Measurements from ENCODE around the gene SLC9A3.
"Not testable (repeated sequence)": the region's sequence is repeated elsewhere in the genome, so short reads cannot be mapped to it uniquely, and the experiment has no call there.

The SLC9A3 gene

DNA sequence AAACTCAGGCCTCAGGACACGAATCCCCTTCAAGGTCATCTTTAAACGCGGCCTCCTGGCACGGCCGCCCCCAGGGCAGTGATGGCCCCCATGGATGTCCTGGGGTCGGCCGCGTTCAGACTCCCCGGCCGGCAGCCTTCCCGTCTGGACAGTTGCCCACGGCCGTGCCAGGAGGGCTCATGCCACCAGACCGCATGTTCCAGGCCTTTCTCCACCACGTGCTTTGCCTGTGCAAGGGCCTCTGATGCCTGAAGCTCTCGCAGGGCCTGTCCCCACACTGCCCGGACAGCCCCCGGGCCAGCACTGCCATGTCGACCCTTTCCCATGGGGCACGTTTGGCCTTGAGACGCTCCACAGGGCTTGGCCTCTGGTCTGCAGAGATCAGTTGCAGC is 34.6 kb downstream of the SLC9A3 start:
- Histone ChIP-seq H3K9me3 (ENCODE audit: severe bottlenecking) (no peaks in the 10 kb centered on the region), H3K27ac (ENCODE audit: poor library complexity, severe bottlenecking) (no peak overlapping the region), H3K4me3 (ENCODE audit: severe bottlenecking) (no peak overlapping the region), H3K27me3 (ENCODE audit: insufficient read depth, poor library complexity, severe bottlenecking) (peaks cover 42% of the 10 kb centered on the region), H3K36me3 (ENCODE audit: low read depth) (no peaks in the 10 kb centered on the region), H3K4me1 (ENCODE audit: insufficient read depth, poor library complexity, severe bottlenecking) (no peaks in the 10 kb centered on the region)
- ATAC-seq (ENCODE audit: low read depth) (no peak), DNase-seq (ENCODE audit: low spot score) (no peak)
- TF ChIP-seq CTCF (IDR thresholded peaks at IDR 0.05; ENCODE audit: poor library complexity, severe bottlenecking) = no peak

GRCh38 chr5:488744-489688 is 35.2 kb downstream of the SLC9A3 start:
- Histone ChIP-seq H3K27me3 (ENCODE audit: insufficient read depth, poor library complexity, severe bottlenecking) (peaks cover 36% of the 10 kb centered on the region), H3K27ac (ENCODE audit: poor library complexity, severe bottlenecking) (no peak overlapping the region), H3K4me3 (ENCODE audit: severe bottlenecking) (no peak overlapping the region), H3K4me1 (ENCODE audit: insufficient read depth, poor library complexity, severe bottlenecking) (no peaks in the 10 kb centered on the region), H3K36me3 (ENCODE audit: low read depth) (no peaks in the 10 kb centered on the region), H3K9me3 (ENCODE audit: severe bottlenecking) (no peaks in the 10 kb centered on the region)
- no peak for TF ChIP-seq CTCF (IDR thresholded peaks at IDR 0.05; ENCODE audit: poor library complexity, severe bottlenecking)
- DNase-seq (ENCODE audit: low spot score) (no peak), ATAC-seq (ENCODE audit: low read depth) (no peak)

GRCh38 chr5:488241-488640 is 36.0 kb downstream of the SLC9A3 start:
- ATAC-seq (ENCODE audit: low read depth) (no peak), DNase-seq (ENCODE audit: low spot score) (no peak)
- Histone ChIP-seq H3K36me3 (ENCODE audit: low read depth) (no peaks in the 10 kb centered on the region), H3K27ac (ENCODE audit: poor library complexity, severe bottlenecking) (no peak overlapping the region), H3K9me3 (ENCODE audit: severe bottlenecking) (no peaks in the 10 kb centered on the region), H3K4me1 (ENCODE audit: insufficient read depth, poor library complexity, severe bottlenecking) (no peaks in the 10 kb centered on the region), H3K4me3 (ENCODE audit: severe bottlenecking) (no peak overlapping the region), H3K27me3 (ENCODE audit: insufficient read depth, poor library complexity, severe bottlenecking) (peaks cover 28% of the 10 kb centered on the region)
- no peak for TF ChIP-seq CTCF (IDR thresholded peaks at IDR 0.05; ENCODE audit: poor library complexity, severe bottlenecking)

DNA sequence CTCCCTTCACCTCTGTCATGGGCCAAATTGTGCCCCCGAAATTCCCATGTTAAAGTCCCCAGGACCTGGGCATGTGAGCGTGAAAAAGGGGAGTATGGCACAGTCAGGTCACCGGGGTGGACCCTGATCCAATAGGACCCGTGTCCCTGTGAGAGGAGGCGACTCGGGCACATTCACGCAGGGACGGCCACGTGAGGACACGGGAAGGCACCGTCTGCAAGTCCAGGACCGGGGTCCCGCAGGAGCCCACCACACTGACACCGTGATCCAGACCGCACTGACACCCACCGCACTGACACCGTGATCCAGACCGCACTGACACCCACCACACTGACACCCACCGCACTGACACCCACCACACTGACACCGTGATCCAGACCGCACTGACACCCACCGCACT is 37.7 kb downstream of the SLC9A3 start:
- H3K4me1 ChIP-seq (ENCODE audit: insufficient read depth, poor library complexity, severe bottlenecking); ATAC-seq (ENCODE audit: low read depth); H3K27ac ChIP-seq (ENCODE audit: poor library complexity, severe bottlenecking); H3K36me3 ChIP-seq (ENCODE audit: low read depth); DNase-seq (ENCODE audit: low spot score); H3K4me3 ChIP-seq (ENCODE audit: severe bottlenecking); H3K9me3 ChIP-seq (ENCODE audit: severe bottlenecking): not testable (repeated sequence)
- H3K27me3 ChIP-seq (ENCODE audit: insufficient read depth, poor library complexity, severe bottlenecking) = peaks cover 19% of the 10 kb centered on the region

- no peak overlapping the region for H3K27ac ChIP-seq (ENCODE audit: poor library complexity, severe bottlenecking)
- peaks cover 24% of the 10 kb centered on the region for H3K27me3 ChIP-seq (ENCODE audit: insufficient read depth, poor library complexity, severe bottlenecking)
- H3K4me3 ChIP-seq (ENCODE audit: severe bottlenecking) = no peak overlapping the region
- DNase-seq (ENCODE audit: low spot score) (no peak), ATAC-seq (ENCODE audit: low read depth) (no peak)
- no peak for TF ChIP-seq CTCF (IDR thresholded peaks at IDR 0.05; ENCODE audit: poor library complexity, severe bottlenecking)
- H3K4me1 ChIP-seq (ENCODE audit: insufficient read depth, poor library complexity, severe bottlenecking) = no peaks in the 10 kb centered on the region
- no peaks in the 10 kb centered on the region for H3K9me3 ChIP-seq (ENCODE audit: severe bottlenecking)
- H3K36me3 ChIP-seq (ENCODE audit: low read depth) = no peaks in the 10 kb centered on the region
These were observed 38.2 kb downstream of the SLC9A3 start for GRCh38 chr5:485946-486491.
